ENCODE measurements around the gene SPOCK3. TPM values are rescaled to one million over a fixed set of nuclear protein-coding genes. Genes with fewer than 3 reads are reported as not detected.

Gene SPOCK3
- total RNA-seq, 1 experiment from 2014 or later, result 0.24 TPM

DNA sequence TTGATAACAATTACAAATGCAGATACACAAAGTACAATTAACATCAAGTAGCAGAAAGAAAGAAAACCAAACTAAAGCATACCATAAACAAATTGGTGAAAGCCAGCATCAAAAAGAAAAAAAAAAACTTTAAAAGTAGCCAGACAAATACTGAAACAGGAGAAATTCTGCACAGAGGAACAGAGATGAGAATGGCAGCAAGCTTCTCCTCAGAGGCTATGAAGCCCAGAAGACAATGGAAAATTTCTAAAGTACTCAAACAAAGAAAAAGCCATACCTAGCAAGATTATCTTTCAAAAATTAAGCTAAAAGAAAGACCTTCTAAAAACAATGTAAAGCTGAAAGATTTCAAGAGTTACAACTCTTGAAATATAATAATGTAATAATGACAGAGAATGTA, 471.3 kb downstream of the SPOCK3 start:
- TF ChIP-seq, protein P1, sequence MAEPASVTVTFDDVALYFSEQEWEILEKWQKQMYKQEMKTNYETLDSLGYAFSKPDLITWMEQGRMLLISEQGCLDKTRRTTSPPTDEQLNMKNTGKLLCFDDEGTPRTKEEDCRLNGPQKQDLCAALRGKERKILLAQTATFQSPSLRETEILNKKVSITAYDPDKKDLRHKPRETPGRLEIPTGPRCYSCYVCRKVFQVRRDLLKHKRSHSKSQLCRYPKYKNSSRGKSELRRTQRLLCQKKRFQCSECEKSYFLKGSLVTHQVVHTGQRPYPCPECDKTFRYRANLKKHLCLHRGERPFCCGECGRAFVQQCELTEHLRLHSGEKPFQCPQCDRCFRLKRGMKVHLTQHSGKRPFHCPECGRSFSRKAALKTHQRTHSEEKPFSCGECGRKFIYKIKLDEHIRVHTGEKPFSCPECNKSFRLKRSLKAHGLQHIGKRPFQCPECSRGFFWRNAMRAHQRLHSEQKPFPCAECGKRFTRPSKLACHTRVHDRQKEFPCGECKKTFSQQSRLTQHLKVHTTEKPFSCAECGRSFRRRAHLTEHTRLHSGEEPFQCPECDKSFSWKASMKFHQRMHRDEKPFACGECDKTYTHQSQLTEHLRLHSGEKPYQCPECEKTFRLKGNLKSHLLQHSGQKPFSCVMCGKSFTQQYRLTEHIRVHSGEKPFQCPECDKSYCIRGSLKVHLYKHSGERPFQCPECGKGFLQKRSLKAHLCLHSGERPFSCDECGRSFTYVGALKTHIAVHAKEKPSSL (CRISPR knock-in tag; conservative IDR thresholded peaks at IDR 0.05), result no peak
- peak; percentile 87 for TF ChIP-seq ZNF317 (CRISPR knock-in tag; IDR thresholded peaks at IDR 0.05; ENCODE audit: borderline replicate concordance, low read depth)
- ATAC-seq (no peak), DNase-seq (ENCODE audit: low spot score) (no peak)
- ChIA-PET CTCF (no interaction called here), POLR2A (no interaction called here)
- Mint-ChIP-seq H3K4me3 (no peak overlapping the region), H3K27ac (no peak overlapping the region), H3K9me3 (peaks cover 39% of the 10 kb centered on the region), H3K27me3 (ENCODE audit: low read depth) (no peaks in the 10 kb centered on the region; the same call in 1 of the 2 replicates), H3K36me3 (peaks cover 44% of the 10 kb centered on the region), H3K4me1 (no peaks in the 10 kb centered on the region)

DNA sequence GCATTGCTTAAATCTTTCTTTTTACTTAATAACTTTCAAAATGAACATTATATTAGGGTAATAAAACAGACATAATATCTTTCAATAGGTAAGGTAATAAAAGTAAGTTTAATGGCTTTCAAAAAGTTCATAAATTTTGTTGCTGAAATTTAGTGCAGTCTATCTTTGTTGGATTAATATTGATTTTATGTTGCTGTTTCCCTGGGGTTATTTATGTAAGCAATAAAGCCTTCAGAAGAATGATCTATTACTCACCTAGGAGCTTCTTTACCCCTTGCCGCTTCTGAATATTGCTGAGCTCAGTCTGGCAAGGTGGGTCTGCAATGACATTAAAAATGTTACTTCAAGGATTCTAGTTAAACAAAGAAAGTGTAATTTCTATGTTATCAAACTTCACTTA, 492.6 kb downstream of the SPOCK3 start:
- H3K36me3 Mint-ChIP-seq, result peaks cover 71% of the 10 kb centered on the region

More for the DNA sequence above, 492.6 kb downstream of the SPOCK3 start:
- Mint-ChIP-seq H3K27me3 (ENCODE audit: low read depth) (peaks cover 35% of the 10 kb centered on the region), H3K4me3 (no peak overlapping the region), H3K9me3 (peaks cover 47% of the 10 kb centered on the region), H3K4me1 (no peaks in the 10 kb centered on the region), H3K27ac (no peak overlapping the region)
- no peak for ATAC-seq
- ChIA-PET POLR2A (no interaction called here), CTCF (no interaction called here)
- no peak for DNase-seq (ENCODE audit: low spot score)
- TF ChIP-seq, protein P2, sequence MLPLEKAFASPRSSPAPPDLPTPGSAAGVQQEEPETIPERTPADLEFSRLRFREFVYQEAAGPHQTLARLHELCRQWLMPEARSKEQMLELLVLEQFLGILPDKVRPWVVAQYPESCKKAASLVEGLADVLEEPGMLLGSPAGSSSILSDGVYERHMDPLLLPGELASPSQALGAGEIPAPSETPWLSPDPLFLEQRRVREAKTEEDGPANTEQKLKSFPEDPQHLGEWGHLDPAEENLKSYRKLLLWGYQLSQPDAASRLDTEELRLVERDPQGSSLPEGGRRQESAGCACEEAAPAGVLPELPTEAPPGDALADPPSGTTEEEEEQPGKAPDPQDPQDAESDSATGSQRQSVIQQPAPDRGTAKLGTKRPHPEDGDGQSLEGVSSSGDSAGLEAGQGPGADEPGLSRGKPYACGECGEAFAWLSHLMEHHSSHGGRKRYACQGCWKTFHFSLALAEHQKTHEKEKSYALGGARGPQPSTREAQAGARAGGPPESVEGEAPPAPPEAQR (CRISPR knock-in tag; IDR thresholded peaks at IDR 0.05), result no peak
- TF ChIP-seq, protein P3, sequence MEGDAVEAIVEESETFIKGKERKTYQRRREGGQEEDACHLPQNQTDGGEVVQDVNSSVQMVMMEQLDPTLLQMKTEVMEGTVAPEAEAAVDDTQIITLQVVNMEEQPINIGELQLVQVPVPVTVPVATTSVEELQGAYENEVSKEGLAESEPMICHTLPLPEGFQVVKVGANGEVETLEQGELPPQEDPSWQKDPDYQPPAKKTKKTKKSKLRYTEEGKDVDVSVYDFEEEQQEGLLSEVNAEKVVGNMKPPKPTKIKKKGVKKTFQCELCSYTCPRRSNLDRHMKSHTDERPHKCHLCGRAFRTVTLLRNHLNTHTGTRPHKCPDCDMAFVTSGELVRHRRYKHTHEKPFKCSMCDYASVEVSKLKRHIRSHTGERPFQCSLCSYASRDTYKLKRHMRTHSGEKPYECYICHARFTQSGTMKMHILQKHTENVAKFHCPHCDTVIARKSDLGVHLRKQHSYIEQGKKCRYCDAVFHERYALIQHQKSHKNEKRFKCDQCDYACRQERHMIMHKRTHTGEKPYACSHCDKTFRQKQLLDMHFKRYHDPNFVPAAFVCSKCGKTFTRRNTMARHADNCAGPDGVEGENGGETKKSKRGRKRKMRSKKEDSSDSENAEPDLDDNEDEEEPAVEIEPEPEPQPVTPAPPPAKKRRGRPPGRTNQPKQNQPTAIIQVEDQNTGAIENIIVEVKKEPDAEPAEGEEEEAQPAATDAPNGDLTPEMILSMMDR (IDR thresholded peaks at IDR 0.05), result no peak
- no peak for TF ChIP-seq ZNF317 (CRISPR knock-in tag; IDR thresholded peaks at IDR 0.05; ENCODE audit: borderline replicate concordance, low read depth)
- no peak for TF ChIP-seq ATF1 (CRISPR knock-in tag; IDR thresholded peaks at IDR 0.05)
- no peak for TF ChIP-seq USF2 (CRISPR knock-in tag; IDR thresholded peaks at IDR 0.05)
- TF ChIP-seq ZNF138 (CRISPR knock-in tag; conservative IDR thresholded peaks at IDR 0.05), result no peak
- TF ChIP-seq, protein P4, sequence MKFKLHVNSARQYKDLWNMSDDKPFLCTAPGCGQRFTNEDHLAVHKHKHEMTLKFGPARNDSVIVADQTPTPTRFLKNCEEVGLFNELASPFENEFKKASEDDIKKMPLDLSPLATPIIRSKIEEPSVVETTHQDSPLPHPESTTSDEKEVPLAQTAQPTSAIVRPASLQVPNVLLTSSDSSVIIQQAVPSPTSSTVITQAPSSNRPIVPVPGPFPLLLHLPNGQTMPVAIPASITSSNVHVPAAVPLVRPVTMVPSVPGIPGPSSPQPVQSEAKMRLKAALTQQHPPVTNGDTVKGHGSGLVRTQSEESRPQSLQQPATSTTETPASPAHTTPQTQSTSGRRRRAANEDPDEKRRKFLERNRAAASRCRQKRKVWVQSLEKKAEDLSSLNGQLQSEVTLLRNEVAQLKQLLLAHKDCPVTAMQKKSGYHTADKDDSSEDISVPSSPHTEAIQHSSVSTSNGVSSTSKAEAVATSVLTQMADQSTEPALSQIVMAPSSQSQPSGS (CRISPR knock-in tag; IDR thresholded peaks at IDR 0.05; ENCODE audit: borderline replicate concordance, low read depth), result no peak
- TF ChIP-seq MYBL2 (CRISPR knock-in tag; IDR thresholded peaks at IDR 0.05), result no peak
- TF ChIP-seq, protein P5, sequence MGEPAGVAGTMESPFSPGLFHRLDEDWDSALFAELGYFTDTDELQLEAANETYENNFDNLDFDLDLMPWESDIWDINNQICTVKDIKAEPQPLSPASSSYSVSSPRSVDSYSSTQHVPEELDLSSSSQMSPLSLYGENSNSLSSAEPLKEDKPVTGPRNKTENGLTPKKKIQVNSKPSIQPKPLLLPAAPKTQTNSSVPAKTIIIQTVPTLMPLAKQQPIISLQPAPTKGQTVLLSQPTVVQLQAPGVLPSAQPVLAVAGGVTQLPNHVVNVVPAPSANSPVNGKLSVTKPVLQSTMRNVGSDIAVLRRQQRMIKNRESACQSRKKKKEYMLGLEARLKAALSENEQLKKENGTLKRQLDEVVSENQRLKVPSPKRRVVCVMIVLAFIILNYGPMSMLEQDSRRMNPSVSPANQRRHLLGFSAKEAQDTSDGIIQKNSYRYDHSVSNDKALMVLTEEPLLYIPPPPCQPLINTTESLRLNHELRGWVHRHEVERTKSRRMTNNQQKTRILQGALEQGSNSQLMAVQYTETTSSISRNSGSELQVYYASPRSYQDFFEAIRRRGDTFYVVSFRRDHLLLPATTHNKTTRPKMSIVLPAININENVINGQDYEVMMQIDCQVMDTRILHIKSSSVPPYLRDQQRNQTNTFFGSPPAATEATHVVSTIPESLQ (CRISPR knock-in tag; IDR thresholded peaks at IDR 0.05), result no peak
- TF ChIP-seq TCF7 (CRISPR knock-in tag; IDR thresholded peaks at IDR 0.05; ENCODE audit: low read depth), result no peak
- TF ChIP-seq HMGA2 (CRISPR knock-in tag; IDR thresholded peaks at IDR 0.05), result no peak
- no peak for TF ChIP-seq FOXJ3 (CRISPR knock-in tag; IDR thresholded peaks at IDR 0.05; ENCODE audit: borderline replicate concordance)
- TF ChIP-seq RORB (CRISPR knock-in tag; IDR thresholded peaks at IDR 0.05), result no peak
- TF ChIP-seq ZNF671 (CRISPR knock-in tag; IDR thresholded peaks at IDR 0.05), result no peak
- TF ChIP-seq ESRRA (CRISPR knock-in tag; IDR thresholded peaks at IDR 0.05; ENCODE audit: borderline replicate concordance), result no peak

Data from WTC11 (cell line).